ENCODE data around the gene GLE1.
"Not testable (repeated sequence)": the region's sequence is repeated elsewhere in the genome, so short reads cannot be mapped to it uniquely, and the experiment has no call there.

The GLE1 gene

GRCh38 chr9:128552744-128553440 lies 48.4 kb downstream of the GLE1 start:
- no peak for DNase-seq

- DNase-seq = no peak
Measured at GRCh38 chr9:128553728-128554127, 49.2 kb downstream of the GLE1 start.

- no peak for DNase-seq
Measured at GRCh38 chr9:128554155-128554862, 49.8 kb downstream of the GLE1 start.

GRCh38 chr9:128555180-128555721 lies 50.7 kb downstream of the GLE1 start:
- DNase-seq = no peak

- no peak for DNase-seq
Measured at GRCh38 chr9:128556276-128556675, 51.8 kb downstream of the GLE1 start.

GRCh38 chr9:128556926-128557634 lies 52.6 kb downstream of the GLE1 start:
- no peak for DNase-seq

- DNase-seq = peak; percentile 2
Measured at GRCh38 chr9:128558431-128559310, 54.2 kb downstream of the GLE1 start.

- no peak for DNase-seq
Measured at GRCh38 chr9:128565578-128565977, 61.1 kb downstream of the GLE1 start.

- no peak for DNase-seq
Measured at GRCh38 chr9:128568470-128569078, 64.1 kb downstream of the GLE1 start.

GRCh38 chr9:128575469-128575868 lies 71.0 kb downstream of the GLE1 start:
- DNase-seq = no peak

GRCh38 chr9:128575916-128576315 lies 71.4 kb downstream of the GLE1 start:
- DNase-seq = no peak

GRCh38 chr9:128577206-128577605 lies 72.7 kb downstream of the GLE1 start:
- DNase-seq = no peak

- DNase-seq = no peak
Measured at GRCh38 chr9:128579194-128579593, 74.7 kb downstream of the GLE1 start.

- DNase-seq = no peak
Measured at GRCh38 chr9:128580731-128581130, 76.2 kb downstream of the GLE1 start.

GRCh38 chr9:128585155-128585554 lies 80.6 kb downstream of the GLE1 start:
- not testable (repeated sequence) for DNase-seq

GRCh38 chr9:128586934-128587333 lies 82.4 kb downstream of the GLE1 start:
- not testable (repeated sequence) for DNase-seq

- DNase-seq = no peak
Measured at GRCh38 chr9:128587453-128587852, 82.9 kb downstream of the GLE1 start.

- no peak for DNase-seq
Measured at GRCh38 chr9:128588581-128589233, 84.2 kb downstream of the GLE1 start.

Measured in GOT3 (cell line).